ENCODE measurements around the gene HOXA10. TPM values are rescaled to one million over a fixed set of nuclear protein-coding genes. Genes with fewer than 3 reads are reported as not detected.

Gene HOXA10
- total RNA-seq, 1 donor from 2014 or later, result 0.12 TPM

DNA sequence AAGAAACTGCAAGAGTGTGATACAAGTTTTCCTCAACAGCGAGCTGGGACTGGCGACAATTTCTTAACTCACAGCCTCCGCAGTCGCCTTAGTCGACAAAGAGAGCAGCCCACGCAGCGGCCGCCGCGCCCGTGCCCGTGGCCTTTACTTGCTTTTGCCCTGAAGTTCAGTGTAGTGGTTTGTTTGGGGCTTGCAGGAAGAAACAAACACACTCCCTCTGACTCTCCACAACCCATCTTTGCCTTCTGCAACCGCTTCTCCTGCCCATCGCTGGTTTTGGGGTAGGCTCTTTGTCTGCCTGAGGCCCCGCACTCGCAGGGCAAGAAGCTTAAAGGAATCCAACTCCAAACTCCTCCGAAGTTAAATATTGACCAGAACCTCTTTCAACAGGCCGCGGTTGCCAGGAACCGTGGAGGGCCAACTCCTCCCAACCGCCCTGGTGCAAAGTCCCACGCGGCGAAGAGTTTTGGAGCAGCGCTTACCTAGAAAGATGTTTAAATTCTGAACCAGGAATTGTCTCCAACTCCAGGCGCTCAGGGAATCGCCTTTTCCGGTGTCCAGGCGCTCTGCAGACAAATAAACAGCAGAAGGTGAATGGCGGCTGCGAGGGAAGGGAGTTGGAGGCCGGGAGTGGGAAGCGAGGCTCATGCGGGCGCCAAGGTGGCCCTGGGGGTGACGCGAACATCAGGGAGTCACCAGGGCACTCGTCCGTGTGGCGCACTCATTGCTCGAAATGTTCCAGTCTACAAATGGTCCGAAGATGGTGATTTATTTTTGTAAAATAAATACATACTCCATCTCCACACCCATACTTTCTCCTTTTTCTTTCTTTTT lies 51.8 kb downstream of the HOXA10 start:
- peak overlapping the region; percentile 42 for H3K27ac Mint-ChIP-seq (ENCODE audit: unreplicated experiment)
- no peak for DNase-seq (ENCODE audit: low spot score)
- peaks cover 97% of the 10 kb centered on the region for H3K27me3 Mint-ChIP-seq (ENCODE audit: low read depth)
- H3K4me1 Mint-ChIP-seq (ENCODE audit: low read depth), result peaks cover 9% of the 10 kb centered on the region
- H3K36me3 Mint-ChIP-seq (ENCODE audit: low read depth), result peaks cover 7% of the 10 kb centered on the region
- no peaks in the 10 kb centered on the region for H3K9me3 Mint-ChIP-seq (ENCODE audit: low read depth)
- TF ChIP-seq, protein P1, sequence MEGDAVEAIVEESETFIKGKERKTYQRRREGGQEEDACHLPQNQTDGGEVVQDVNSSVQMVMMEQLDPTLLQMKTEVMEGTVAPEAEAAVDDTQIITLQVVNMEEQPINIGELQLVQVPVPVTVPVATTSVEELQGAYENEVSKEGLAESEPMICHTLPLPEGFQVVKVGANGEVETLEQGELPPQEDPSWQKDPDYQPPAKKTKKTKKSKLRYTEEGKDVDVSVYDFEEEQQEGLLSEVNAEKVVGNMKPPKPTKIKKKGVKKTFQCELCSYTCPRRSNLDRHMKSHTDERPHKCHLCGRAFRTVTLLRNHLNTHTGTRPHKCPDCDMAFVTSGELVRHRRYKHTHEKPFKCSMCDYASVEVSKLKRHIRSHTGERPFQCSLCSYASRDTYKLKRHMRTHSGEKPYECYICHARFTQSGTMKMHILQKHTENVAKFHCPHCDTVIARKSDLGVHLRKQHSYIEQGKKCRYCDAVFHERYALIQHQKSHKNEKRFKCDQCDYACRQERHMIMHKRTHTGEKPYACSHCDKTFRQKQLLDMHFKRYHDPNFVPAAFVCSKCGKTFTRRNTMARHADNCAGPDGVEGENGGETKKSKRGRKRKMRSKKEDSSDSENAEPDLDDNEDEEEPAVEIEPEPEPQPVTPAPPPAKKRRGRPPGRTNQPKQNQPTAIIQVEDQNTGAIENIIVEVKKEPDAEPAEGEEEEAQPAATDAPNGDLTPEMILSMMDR (IDR thresholded peaks at IDR 0.05), result no peak
- peak overlapping the region; percentile 61 for H3K4me3 Mint-ChIP-seq (ENCODE audit: unreplicated experiment)

DNA sequence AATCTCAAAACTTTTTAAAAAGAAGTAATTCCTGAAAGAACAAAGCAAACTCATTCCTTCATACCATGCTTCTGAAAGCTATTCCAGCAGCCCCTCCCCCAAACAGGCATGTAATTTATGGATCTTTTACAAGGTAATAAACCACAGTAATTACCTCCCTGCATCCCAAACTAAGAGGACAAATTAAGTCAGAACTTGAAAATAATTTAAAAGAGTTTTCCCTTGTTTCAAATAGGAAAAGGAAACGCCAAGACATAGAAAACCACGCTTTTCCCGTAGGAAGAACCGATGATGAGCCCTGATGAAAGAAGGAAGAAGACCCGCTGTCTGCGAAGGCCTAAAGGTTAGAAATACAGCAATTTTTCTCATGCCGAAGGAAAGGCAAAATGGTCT lies 52.4 kb downstream of the HOXA10 start:
- Mint-ChIP-seq H3K27ac (ENCODE audit: unreplicated experiment) (no peak overlapping the region), H3K9me3 (ENCODE audit: low read depth) (no peaks in the 10 kb centered on the region), H3K27me3 (ENCODE audit: low read depth) (peaks cover 97% of the 10 kb centered on the region), H3K4me1 (ENCODE audit: low read depth) (peaks cover 9% of the 10 kb centered on the region), H3K4me3 (ENCODE audit: unreplicated experiment) (peak overlapping the region; percentile 61), H3K36me3 (ENCODE audit: low read depth) (peaks cover 7% of the 10 kb centered on the region)
- no peak for DNase-seq (ENCODE audit: low spot score)
- TF ChIP-seq, protein P1 (IDR thresholded peaks at IDR 0.05), result no peak

Small RNA genes lying within 50 kb of the gene (microRNA-seq; reads per million reads assigned to microRNA genes)
- gene MIR196B (ENCODE audit: borderline number of aligned reads), result 18.3 reads per million, percentile 33 among the genes with 10 or more reads in this experiment

Other genes starting within 250 kb of the HOXA10 start
- gene HOXA1, start 78.3 kb downstream of the HOXA10 start, total RNA-seq, result 2.7 to 2.9 TPM in 2 of 3 replicates, not detected in the other
- gene HOXA2, start 71.6 kb downstream of the HOXA10 start, total RNA-seq, result 8.3 to 10.2 TPM in 2 of 3 replicates, not detected in the other
- gene HOXA4, start 43.6 kb downstream of the HOXA10 start, total RNA-seq, result 0.30 TPM in 1 of 3 replicates, not detected in the others
- gene HOXA5, start 30.6 kb downstream of the HOXA10 start, total RNA-seq, result not detected in 3 replicates
- gene HOXA6, start 26.5 kb downstream of the HOXA10 start, total RNA-seq, result not detected in 3 replicates
- 9.3 to 12.1 TPM in 2 of 3 replicates, not detected in the other for gene HOXA3, start 21.7 kb downstream of the HOXA10 start, total RNA-seq
- gene HOXA7, start 17.6 kb downstream of the HOXA10 start, total RNA-seq, result not detected in 3 replicates
- gene HOXA9, start 8.8 kb downstream of the HOXA10 start, total RNA-seq, result not detected in 3 replicates
- gene HOXA11, start 10.9 kb upstream of the HOXA10 start, total RNA-seq, result not detected in 3 replicates
- not detected in 3 replicates for gene HOXA13, start 25.8 kb upstream of the HOXA10 start, total RNA-seq
- gene EVX1, start 68.5 kb upstream of the HOXA10 start, total RNA-seq, result not detected in 3 replicates

All from chondrocyte (in vitro differentiated cells).